Measurements from ENCODE around the gene RASEF.

RASEF gene

DNA sequence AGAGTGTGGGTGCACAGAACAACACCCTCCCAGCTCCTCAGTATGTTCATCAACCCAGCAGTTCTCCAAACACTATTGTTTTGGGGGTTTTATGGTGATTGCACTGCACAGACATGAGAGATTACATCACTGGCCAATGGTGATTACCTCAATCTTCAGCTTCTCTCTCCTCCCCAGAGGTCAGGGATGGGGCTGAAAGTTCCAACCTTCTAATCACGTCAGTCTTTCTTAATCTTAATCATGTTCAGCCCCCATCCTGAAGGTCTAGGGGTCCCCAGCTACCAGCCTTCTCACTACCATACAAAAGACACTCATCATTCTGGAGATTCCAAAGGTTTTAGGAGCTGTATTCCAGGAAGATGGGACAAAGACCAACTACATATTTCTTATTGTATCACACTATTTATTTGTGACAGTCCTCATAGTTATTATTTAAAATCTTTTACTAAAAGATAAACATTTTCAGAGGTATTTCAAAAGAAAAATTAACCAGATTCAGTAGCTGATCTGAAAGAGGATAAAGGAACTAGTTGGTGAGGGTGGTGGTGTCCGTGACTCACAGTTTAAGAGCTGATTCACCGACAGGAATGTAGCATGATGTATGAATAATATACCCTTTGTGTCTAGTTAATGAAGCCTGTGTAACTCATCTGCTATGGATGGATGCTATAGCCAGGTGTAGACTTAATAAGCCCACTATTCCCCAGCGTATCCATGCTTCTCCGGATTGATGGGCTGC lies 35.6 kb downstream of the RASEF start:
- Mint-ChIP-seq H3K4me1 (no peaks in the 10 kb centered on the region), H3K9me3 (peaks cover 8% of the 10 kb centered on the region), H3K27ac (no peak overlapping the region), H3K36me3 (ENCODE audit: low read depth) (no peaks in the 10 kb centered on the region), H3K27me3 (ENCODE audit: low read depth, poor library complexity) (peaks cover 6% of the 10 kb centered on the region), H3K4me3 (no peak overlapping the region)
- TF ChIP-seq CTCF (IDR thresholded peaks at IDR 0.05) = no peak
- DNase-seq = no peak

GRCh38 chr9:83024506-83025125 lies 38.3 kb downstream of the RASEF start:
- Mint-ChIP-seq H3K27ac (no peak overlapping the region), H3K9me3 (no peaks in the 10 kb centered on the region), H3K4me1 (no peaks in the 10 kb centered on the region), H3K27me3 (ENCODE audit: low read depth, poor library complexity) (peaks cover 10% of the 10 kb centered on the region), H3K4me3 (no peak overlapping the region), H3K36me3 (ENCODE audit: low read depth) (no peaks in the 10 kb centered on the region)
- DNase-seq = no peak
- TF ChIP-seq CTCF (IDR thresholded peaks at IDR 0.05) = no peak

DNA sequence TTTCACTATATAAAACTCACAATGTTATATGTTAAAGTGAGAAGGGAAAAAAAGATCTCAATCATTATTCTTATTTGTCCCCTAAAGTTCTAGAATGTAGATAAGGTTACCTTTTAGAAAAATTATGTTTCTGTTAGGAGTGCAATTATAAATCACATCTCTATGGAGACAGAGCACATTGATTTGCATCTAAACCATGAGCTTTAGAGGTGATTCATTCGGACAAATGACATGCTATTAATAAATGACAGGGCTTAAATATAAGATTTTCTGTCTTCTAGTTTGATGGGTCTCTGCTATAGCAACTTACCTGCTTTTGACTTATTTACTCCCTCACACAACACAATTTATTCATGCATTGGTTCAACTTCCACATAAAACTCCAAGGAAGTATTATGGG lies 39.8 kb downstream of the RASEF start:
- peaks cover 10% of the 10 kb centered on the region for H3K27me3 Mint-ChIP-seq (ENCODE audit: low read depth, poor library complexity)
- no peak for DNase-seq
- peaks cover 5% of the 10 kb centered on the region for H3K9me3 Mint-ChIP-seq
- no peak overlapping the region for H3K4me3 Mint-ChIP-seq
- TF ChIP-seq CTCF (IDR thresholded peaks at IDR 0.05) = no peak
- no peaks in the 10 kb centered on the region for H3K4me1 Mint-ChIP-seq
- H3K27ac Mint-ChIP-seq = no peak overlapping the region
- no peaks in the 10 kb centered on the region for H3K36me3 Mint-ChIP-seq (ENCODE audit: low read depth)

GRCh38 chr9:83020864-83021263 lies 42.1 kb downstream of the RASEF start:
- no peak overlapping the region for H3K4me3 Mint-ChIP-seq
- H3K4me1 Mint-ChIP-seq = no peaks in the 10 kb centered on the region
- H3K36me3 Mint-ChIP-seq (ENCODE audit: low read depth) = no peaks in the 10 kb centered on the region
- no peak for TF ChIP-seq CTCF (IDR thresholded peaks at IDR 0.05)
- peaks cover 10% of the 10 kb centered on the region for H3K9me3 Mint-ChIP-seq
- H3K27me3 Mint-ChIP-seq (ENCODE audit: low read depth, poor library complexity) = peaks cover 10% of the 10 kb centered on the region
- DNase-seq = no peak
- H3K27ac Mint-ChIP-seq = no peak overlapping the region

GRCh38 chr9:83020327-83020726 lies 42.6 kb downstream of the RASEF start:
- Mint-ChIP-seq H3K4me1 (no peaks in the 10 kb centered on the region), H3K36me3 (ENCODE audit: low read depth) (no peaks in the 10 kb centered on the region), H3K4me3 (no peak overlapping the region), H3K9me3 (peaks cover 10% of the 10 kb centered on the region), H3K27me3 (ENCODE audit: low read depth, poor library complexity) (peaks cover 10% of the 10 kb centered on the region), H3K27ac (no peak overlapping the region)
- no peak for DNase-seq
- TF ChIP-seq CTCF (IDR thresholded peaks at IDR 0.05) = no peak

DNA sequence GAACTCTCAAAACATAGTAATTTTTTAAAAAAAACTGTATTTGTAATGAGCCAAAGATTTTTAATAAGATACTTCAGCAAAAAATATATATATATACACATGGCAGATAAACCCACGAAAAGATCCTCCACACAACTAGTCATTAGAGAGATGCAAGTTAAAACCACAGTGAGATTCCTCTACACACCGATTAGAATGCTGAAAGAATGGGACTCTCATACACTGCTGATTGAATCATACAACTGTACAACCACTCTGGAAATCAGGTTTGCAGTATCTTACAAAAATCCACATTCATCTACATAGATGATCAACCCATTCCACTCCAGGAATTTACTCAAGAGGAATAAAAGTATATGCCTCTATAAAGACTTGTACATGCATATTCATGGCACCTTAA lies 43.7 kb downstream of the RASEF start:
- H3K4me1 Mint-ChIP-seq = peaks cover 6% of the 10 kb centered on the region
- no peak for TF ChIP-seq CTCF (IDR thresholded peaks at IDR 0.05)
- no peak overlapping the region for H3K4me3 Mint-ChIP-seq
- no peak overlapping the region for H3K27ac Mint-ChIP-seq
- peaks cover 10% of the 10 kb centered on the region for H3K27me3 Mint-ChIP-seq (ENCODE audit: low read depth, poor library complexity)
- no peak for DNase-seq
- H3K9me3 Mint-ChIP-seq = peaks cover 10% of the 10 kb centered on the region
- no peaks in the 10 kb centered on the region for H3K36me3 Mint-ChIP-seq (ENCODE audit: low read depth)

Data from nephron progenitor cell (in vitro differentiated cells).